Suprapubic skin (tissue), 4 donors: ENCODE measurements around the gene HMCN1.

ENCODE experiments used
- EP300 ChIP-seq: sonication (generic); formaldehyde crosslinking; IDR thresholded peaks from one replicate; pipeline ENCODE4 v1.6.1; 2017; ENCODE audit warnings: antibody characterized with exemption
- POLR2A ChIP-seq, 2 donors: fragments of 450-650 bp; IDR thresholded peaks; one replicate each; pipeline ENCODE4 v1.6.1; 2017; ENCODE audit warnings: antibody characterized with exemption in 2 of 2, mild to moderate bottlenecking in 2 of 2, moderate library complexity in 2 of 2
- POLR2AphosphoS5 ChIP-seq, 3 donors: sonication (generic); formaldehyde crosslinking; IDR thresholded peaks; one replicate each; pipeline ENCODE4 v1.6.1; 2017; ENCODE audit warnings: antibody characterized with exemption in 3 of 3
- TF ChIP-seq, protein P1 (sequence below), 2 donors: fragments of 200-600 bp in 1 of 2; fragments of 450-650 bp in 1 of 2; sonication (generic) in 1 of 2; IDR thresholded peaks; one replicate each; pipeline ENCODE4 v1.5.1; 2016 to 2019; ENCODE audit warnings: antibody characterized with exemption in 2 of 2, mild to moderate bottlenecking in 1 of 2, moderate library complexity in 1 of 2

DNA sequence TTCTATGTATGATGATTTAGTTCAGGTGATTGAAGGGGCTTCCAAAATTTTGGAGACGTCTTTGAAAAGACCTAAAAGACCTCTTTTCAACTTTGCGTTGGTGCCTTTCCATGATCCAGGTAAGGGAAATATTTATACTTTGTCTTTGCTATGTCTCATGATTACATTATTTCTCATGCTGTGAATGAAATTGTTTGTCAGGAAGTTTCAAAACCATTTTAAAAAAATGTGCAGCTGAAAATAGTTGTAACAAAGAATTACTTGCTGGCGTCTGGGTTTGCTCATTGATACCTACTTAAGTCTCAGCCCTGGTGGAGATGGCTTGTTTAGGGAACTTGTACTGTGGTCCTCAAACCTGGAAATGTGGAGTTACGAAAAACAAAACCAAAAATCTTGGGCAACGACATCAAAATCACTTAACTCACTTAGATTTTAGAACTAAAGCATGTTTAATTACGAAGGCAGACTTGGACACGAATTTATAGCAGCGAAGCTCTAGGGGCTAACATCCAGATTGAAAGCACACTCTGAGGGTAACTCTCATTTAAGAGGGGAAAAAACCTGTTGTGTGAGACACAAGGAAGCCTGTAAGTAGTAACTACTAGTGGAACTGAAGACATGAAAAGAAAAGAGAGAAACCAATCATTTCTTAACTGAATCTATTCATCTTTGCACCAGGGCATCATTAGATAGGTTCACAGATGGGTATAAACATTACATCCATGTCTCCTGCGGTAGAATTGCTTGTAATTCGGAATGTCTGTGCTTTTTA lies 924 bp downstream of the HMCN1 start:
- TF ChIP-seq EP300 (no peak), POLR2A (IDR thresholded peaks at IDR 0.05) (no peak), POLR2AphosphoS5 (IDR thresholded peaks at IDR 0.05) (no peak)
- TF ChIP-seq, protein P1, sequence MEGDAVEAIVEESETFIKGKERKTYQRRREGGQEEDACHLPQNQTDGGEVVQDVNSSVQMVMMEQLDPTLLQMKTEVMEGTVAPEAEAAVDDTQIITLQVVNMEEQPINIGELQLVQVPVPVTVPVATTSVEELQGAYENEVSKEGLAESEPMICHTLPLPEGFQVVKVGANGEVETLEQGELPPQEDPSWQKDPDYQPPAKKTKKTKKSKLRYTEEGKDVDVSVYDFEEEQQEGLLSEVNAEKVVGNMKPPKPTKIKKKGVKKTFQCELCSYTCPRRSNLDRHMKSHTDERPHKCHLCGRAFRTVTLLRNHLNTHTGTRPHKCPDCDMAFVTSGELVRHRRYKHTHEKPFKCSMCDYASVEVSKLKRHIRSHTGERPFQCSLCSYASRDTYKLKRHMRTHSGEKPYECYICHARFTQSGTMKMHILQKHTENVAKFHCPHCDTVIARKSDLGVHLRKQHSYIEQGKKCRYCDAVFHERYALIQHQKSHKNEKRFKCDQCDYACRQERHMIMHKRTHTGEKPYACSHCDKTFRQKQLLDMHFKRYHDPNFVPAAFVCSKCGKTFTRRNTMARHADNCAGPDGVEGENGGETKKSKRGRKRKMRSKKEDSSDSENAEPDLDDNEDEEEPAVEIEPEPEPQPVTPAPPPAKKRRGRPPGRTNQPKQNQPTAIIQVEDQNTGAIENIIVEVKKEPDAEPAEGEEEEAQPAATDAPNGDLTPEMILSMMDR (IDR thresholded peaks at IDR 0.05) = no peak
